Measurements from ENCODE around the gene SLC13A4.
"Not testable (repeated sequence)": the region's sequence is repeated elsewhere in the genome, so short reads cannot be mapped to it uniquely, and the experiment has no call there.

The SLC13A4 gene

GRCh38 chr7:135728136-135728669, at the start of gene SLC13A4:
Gene SLC13A4 (minus strand): TSS chr7:135728186. CDS start chr7:135727496, 690 bp downstream.
- no peak for DNase-seq (ENCODE audit: low read depth in 2 of 2)

GRCh38 chr7:135775915-135776314, 47.9 kb upstream of the SLC13A4 start:
- DNase-seq (ENCODE audit: low read depth in 2 of 2) = not testable (repeated sequence)

GRCh38 chr7:135775230-135775629, 47.2 kb upstream of the SLC13A4 start:
- no peak for DNase-seq (ENCODE audit: low read depth in 2 of 2)

- DNase-seq (ENCODE audit: low read depth in 2 of 2) = no peak
Observed at GRCh38 chr7:135774284-135774683, 46.3 kb upstream of the SLC13A4 start.

DNA sequence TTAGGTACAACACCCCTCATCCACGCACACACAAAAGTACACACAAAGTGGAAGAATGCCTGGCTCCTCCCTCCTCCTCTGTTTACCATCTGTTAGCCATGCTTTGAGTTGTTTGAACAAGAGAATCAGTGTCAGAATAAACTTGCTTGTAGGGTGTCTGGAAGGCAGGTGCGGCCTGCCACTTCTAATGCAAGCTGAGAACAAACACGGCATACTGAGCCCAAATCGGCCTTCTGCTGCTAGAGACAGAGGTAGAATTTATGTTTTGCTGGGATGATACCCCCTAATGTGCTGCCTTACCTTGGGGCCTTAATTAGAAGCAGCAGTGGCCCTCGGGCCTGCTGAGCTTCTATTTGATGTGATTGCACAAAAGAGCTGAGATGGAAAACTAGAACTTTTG, 45.5 kb upstream of the SLC13A4 start:
- no peak for DNase-seq (ENCODE audit: low read depth in 2 of 2)

GRCh38 chr7:135772639-135773222, 44.7 kb upstream of the SLC13A4 start:
- no peak for DNase-seq (ENCODE audit: low read depth in 2 of 2)

- DNase-seq (ENCODE audit: low read depth in 2 of 2) = no peak
Observed at GRCh38 chr7:135771961-135772638, 44.1 kb upstream of the SLC13A4 start.

GRCh38 chr7:135771051-135771450, 43.1 kb upstream of the SLC13A4 start:
- DNase-seq (ENCODE audit: low read depth in 2 of 2) = no peak

GRCh38 chr7:135770139-135770710, 42.2 kb upstream of the SLC13A4 start:
- no peak for DNase-seq (ENCODE audit: low read depth in 2 of 2)

DNA sequence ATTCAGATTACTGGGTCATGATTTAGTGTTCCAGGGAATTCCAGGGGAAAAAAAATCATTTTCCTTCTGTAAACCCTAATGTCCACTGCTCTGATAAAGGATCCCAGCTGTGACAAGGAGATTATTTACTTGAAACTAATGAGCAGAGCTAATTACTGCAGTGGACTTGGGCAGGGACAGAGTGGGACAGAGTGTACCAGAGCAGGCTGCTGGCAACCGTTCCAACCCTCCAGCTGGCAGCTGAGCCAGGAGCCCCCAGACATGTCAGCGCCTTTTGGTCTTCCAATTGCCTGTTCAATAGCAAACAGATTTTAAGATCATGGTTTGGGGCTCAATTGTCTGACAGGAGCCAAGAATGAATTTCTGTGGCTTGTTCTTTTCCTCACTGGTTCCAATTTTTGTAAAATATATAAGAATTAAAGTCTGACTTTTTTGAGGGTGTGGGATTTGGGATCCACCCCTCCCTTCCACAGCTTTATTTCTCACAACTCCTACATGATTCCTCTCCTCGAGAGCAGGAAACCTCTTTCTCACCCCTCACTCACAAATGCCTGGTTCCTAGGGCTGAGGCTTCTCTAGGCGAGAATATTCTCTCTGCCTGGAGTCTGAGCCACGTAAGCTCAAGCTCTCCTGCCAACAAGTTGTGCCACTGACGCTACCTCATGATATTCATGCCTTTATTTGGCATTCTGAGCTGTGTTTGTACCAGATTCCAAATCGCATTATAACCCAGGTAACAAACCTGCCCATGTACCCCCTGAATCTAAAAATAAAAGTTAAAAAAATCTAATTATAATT, 41.2 kb upstream of the SLC13A4 start:
- no peak for DNase-seq (ENCODE audit: low read depth in 2 of 2)

- no peak for DNase-seq (ENCODE audit: low read depth in 2 of 2)
Observed at GRCh38 chr7:135768467-135768866, 40.5 kb upstream of the SLC13A4 start.

DNA sequence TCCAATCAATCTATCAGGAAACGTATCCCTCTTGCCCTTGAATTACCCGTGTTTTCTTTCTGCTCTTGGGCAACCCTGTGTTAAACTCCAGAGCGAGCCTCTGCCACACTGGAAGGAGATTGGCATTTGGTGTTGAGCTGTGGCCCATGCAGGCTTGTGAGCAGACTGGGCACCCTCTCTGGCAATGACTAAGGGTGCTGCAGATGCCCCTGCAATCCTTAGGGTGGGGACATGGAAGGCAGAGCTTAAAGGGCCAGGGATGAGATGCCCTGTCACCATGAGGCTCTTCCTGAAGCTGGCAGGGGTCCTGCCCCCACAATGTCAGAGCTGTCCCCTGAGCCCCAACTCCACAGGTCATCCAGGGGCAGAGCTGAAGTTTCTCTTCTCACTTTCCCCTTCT, 40.1 kb upstream of the SLC13A4 start:
- no peak for DNase-seq (ENCODE audit: low read depth in 2 of 2)

DNA sequence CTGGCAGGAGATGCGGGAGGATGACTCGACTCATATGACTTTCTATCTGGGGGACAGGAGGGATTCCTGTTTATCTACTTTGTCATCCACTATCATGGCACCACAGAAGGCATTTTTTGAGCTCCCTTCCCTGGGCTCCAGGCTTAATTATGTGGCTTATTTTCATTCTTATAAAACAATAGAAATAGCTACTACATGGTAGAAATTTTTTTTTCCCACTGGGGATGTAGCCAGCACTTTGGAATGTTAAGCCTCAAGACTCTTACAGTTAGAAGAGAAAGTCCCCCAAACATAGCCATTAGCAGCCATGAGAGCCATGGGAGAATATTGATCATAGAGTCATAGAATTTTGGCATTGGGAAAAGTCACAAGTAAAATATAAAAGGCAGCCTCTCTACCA, 35.3 kb upstream of the SLC13A4 start:
- DNase-seq (ENCODE audit: low read depth in 2 of 2) = no peak

GRCh38 chr7:135761751-135762488, 33.9 kb upstream of the SLC13A4 start:
- no peak for DNase-seq (ENCODE audit: low read depth in 2 of 2)

DNA sequence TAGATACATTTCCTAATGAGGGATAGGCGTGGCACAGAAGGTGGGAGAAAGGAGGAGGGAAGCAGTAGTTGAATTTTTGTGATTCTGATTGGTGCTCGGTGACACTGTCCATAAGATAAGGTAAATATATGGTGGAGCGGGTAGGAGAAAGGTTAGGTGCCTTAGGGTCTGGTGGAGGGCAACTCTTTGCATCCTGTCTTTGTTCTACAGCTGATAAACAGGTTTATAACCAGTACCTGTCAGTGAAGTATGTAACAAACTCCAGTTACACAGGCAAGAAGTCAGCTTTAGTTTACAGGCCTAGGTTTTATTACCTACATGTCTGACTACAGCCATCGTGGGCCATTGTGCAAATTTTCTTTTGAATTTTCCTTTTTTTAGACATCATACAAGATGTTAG, 31.5 kb upstream of the SLC13A4 start:
- no peak for DNase-seq (ENCODE audit: low read depth in 2 of 2)

DNA sequence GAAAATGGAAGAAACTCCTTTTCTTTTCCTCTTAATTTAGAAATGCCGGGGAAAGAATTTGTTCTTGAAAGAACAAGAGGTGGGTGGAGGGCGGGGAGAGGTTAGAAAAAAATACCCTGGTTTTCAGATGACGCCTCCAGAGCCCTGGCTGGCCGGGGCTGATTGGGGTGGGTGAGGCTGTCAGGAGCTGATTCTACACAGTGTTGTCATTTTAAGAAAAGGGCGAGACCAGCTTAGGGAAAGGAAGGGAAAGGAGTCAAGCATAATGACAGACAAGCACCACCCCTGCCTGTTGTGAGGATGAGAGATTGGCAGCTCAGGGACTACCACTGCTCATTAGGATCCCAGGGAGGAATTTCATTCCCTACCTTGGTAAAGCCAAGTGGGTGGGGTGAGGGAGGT, 30.5 kb upstream of the SLC13A4 start:
- no peak for DNase-seq (ENCODE audit: low read depth in 2 of 2)

DNA sequence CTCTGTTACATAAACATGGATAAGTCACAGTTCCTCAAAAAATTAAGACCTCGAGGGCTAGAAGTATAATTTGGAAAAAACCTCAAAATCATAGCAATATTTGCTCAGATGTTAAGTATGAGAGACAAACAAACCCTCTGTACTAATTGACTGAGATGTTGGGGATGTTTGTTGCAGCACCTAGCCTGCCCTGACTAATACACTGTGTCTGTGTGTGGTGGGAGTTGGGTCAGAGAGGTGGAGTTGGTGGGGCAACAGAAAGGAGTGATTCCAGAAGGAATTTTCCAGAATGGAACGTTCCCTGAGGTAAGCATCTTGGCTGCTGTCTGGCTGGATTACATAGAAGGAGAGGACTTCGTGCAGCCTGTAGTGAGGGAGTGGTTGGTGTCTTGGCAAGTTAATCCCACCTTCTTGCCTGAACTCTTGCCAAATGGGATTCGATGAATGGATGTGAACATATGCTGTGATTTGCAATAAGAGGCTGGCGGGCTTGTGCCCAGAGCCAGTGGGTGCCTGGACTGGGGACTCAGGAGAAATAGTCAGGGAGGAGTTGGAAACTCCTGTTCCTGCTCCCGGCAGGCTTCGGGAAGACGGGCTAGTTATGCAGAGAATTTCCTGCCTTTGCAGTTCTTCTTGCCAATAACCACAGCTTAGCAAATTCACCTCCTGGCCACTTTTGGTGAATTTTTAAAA, 29.9 kb upstream of the SLC13A4 start:
- no peak for DNase-seq (ENCODE audit: low read depth in 2 of 2)

DNA sequence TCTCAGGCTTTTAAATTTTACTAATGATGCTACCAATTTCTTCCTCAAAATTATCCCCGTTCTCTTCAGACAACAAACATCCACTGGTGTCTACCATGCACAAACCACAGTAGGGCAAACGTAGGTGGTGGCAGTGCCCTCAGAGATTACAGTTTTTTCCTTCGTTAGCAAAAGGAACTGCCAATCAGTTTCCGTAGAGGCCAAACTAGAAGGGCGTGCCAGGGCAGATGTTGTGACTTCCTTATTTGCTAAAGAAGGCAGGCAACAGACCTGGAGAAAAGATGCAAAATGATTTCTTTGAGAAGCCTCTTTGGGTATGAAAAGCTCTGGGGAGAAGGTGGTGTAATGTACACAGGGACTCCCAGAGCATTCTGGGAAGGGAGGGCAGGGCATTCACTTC, 28.2 kb upstream of the SLC13A4 start:
- DNase-seq (ENCODE audit: low read depth in 2 of 2) = no peak

DNA sequence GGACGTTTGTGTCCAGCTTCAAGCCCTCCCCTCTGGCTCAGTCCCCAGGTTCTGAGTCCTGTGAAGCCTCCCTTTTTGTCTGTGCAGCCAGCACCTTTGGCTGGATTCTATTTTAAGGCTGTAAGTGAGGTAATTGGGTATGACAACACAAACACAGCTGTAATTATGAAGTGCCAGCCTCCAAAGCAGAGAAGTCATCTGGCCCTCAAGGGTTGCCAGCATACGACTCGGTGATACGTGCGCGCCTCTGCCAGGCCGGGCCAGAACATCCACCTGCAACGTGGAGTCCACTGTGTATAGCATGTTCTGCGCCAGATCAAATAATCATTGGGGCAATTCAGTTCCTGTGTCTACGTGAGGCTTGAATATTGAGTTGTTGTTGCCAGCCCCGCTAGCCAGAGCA, 27.4 kb upstream of the SLC13A4 start:
- DNase-seq (ENCODE audit: low read depth in 2 of 2) = no peak

GRCh38 chr7:135753616-135754413, 25.8 kb upstream of the SLC13A4 start:
- no peak for DNase-seq (ENCODE audit: low read depth in 2 of 2)

Data from stimulated activated CD4-positive, alpha-beta T cell treated with anti-CD3 and anti-CD28 coated beads, Interleukin-1b, Interleukin-23, amount 100 ng/mL, for 1 hour (primary cell).